NCI-H2107 (cell line): Measurements from ENCODE around the gene FRMPD2.
"Not testable (repeated sequence)": the region's sequence is repeated elsewhere in the genome, so short reads cannot be mapped to it uniquely, and the experiment has no call there.

ENCODE experiments used
- DNase-seq: peaks from one replicate; lab custom pipeline; 2025; lab: John Stamatoyannopoulos, UW

FRMPD2 gene

DNA sequence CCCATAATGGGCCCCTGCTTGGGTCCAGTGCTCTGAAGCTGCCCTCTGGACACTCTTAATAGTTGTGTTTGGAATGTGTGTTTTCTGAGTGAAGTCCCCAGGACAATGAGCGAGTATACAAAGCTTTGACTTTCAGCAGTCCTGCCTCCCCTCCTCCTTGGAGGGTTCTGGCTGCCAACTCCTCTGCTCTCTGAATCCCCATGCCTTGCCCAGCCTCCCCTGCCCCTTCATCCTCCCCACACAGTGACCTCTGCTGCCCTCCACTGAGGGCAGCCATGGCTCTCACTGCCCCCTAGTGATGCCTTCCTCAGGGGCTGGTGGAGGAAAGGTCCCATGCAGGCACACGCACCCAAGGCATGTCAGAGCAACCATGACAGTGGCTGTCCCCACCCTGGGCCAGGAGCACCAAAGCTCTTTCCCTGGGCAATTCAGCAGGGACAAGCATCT, 40.9 kb downstream of the FRMPD2 start:
- no peak for DNase-seq

DNA sequence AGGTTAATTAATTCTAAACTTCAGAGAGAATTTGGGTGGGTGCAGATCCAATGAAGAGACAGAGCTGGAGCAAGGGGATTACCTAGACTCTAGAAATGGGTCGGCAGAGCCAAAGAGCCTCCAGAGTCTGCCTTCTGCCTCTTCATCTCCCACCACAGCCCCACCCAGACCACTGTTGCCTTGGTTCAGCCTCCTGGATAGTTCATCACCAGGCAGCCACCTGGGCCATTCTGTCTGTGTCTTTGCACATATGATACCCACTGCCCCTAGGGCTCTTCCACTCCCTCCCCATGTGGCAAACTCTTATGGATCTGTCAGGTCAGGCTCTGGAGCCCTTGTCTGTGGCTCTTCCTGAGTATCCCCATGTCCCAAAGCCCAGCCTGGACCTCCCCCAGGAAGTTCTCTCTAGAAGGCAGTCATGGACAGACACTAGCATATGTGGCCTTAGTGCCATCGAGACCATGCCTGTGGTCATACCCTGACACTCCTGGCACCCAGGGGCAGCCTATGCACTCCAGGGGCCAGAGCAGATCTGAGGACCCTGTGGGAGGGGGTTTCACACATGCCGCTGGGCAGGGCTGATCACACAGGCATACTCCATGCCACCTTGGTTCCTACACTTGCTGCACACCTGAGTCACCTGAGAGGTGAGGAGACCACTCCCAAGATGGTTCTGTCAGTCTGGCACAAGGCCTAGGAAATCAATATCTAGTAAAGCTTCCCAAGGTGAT, 41.6 kb downstream of the FRMPD2 start:
- DNase-seq = no peak

DNA sequence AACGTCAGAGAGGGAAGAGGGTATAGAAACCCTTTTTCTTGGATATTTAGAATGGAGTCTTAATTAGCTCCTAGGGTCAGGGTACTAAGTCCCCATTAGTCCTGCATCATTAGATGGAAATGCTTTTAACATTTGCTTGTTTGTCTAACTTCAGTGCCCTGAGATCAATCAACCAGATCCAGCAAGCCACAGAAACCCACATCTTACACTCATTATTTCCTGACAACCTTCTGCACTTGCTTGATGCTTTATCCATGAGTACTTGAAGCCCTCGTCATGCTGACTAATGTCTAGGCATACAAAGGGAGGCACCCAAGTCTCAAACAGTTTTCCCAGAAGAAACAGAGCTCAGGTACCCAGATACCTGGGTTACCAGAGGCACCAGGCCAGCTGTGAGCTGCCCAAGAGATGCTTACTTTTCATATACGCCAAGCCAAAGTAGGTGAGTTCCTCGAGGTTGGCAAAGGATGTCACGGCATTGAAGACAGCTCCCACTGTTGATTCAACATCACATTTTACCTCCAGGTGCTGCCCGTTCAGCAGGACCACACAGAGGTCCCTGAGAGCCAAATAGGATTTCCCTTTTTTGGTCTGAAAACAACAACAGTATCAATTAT, 42.7 kb downstream of the FRMPD2 start:
- no peak for DNase-seq

DNA sequence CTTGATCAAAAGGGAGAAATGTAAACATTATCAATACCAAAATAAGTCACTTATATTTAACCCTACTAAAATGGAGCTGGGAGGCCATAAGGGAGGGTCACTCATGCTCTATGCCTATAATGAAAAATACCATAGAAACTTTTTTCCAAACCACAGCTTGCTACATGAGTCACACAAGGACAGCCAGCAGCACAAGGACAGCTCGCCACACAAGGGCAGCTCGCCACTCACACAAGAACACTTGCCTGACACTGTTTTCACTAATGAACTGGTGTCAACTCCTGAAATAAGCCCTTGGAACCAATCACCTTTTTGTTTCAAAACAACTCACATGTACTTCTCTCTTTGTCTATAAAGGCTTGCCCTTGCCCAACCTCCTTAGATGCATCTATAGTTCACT, 43.3 kb downstream of the FRMPD2 start:
- no peak for DNase-seq

DNA sequence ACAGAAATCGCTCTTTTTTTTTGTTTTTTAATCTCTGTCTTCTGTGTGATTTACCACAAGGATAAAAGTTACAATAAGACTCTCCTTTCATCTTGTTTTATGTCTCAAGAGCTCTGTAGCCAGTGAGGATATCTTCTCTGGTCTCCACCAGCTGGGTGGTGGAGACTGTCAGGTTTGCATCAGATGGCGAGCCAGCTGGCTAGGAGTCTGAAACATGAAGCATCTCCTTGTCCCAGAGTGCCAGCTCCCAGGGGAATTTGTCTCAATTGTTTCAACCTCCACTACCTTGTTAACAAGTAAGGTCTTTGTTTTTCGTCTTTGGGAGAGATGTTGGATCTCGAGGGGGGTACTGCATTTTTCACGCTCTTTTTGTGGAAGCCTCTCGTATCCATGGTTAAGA, 47.3 kb downstream of the FRMPD2 start:
- peak; percentile 13 for DNase-seq

DNA sequence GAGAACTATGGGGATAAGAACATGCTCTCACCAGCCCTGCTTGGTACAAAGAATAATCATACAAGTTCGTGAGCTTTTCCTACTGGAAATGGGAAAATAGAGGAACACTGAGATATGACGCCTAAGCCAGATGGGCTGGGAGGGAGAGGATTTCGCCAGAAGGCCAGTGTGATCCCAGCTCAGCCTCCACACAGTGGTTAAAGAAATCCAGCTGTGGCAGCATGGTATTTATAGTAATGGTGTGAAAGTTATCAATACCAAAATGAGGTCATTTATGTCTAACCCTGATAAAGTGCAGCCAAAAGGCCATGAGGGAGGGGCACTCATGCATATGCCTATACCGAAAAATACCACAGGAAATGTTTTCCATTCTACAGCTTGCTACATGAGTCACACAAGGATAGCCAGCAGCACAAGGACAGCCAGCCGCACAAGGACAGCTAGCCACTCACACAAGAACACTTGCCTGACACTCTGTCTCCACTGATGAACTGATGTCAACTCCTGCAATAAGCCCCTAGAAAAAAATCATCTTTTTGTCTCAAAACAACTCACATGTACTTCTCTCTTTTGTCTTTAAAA, 49.4 kb downstream of the FRMPD2 start:
- DNase-seq = no peak

DNA sequence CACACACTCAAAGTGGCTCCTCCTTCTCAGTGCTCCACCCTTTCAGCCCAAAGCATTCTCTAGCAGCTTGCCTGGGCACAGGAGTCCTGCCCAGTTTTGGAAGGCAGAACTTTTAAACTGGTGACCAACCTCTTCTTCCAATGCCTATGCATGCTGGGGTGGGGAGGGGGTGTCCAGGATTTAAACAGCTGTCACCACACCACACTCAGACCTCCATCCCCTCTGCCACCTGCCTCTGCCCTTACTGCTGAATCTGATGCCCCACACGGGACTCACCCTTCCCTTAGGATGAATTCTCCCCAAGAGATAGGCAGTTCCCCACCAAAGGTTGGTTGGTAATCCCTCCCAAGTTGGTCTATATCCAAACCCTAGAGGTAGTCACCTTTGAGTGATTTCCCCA, 50.2 kb downstream of the FRMPD2 start:
- DNase-seq = no peak

DNA sequence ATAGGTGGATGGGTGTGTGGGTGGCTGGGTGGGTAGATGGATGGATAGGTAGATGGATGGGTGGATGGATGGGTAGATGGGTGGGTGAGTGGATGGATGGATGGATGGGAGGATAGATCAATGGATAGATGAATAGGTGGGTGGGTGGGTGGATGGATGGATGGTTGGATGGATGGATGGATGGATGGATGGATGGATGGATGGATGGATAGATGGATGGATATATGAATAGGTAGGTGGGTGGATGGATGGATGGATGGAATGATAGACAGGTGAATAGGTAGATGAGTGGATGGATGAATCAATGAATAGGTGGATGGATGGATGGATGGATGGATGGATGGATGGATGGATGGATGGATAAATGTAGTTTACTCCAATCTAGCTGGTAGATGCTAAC, 52.7 kb downstream of the FRMPD2 start:
- DNase-seq = no peak

DNA sequence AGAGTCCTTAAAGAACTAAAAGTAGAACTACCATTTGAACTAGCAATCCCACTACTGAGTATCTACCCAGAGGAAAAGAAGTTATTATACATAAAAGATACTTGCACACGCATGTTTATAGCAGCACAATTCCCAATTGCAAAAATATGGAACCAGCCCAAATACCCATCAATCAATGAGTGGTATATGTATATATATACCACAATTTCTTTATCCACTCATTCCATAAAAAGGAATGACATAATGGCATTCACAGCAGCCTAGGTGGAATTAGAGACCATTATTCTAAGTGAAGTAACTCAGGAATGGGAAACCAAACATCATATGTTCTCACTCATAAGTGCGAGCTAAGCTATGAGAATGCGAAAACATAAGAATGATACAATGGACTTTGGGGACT, 53.5 kb downstream of the FRMPD2 start:
- DNase-seq = not testable (repeated sequence)

DNA sequence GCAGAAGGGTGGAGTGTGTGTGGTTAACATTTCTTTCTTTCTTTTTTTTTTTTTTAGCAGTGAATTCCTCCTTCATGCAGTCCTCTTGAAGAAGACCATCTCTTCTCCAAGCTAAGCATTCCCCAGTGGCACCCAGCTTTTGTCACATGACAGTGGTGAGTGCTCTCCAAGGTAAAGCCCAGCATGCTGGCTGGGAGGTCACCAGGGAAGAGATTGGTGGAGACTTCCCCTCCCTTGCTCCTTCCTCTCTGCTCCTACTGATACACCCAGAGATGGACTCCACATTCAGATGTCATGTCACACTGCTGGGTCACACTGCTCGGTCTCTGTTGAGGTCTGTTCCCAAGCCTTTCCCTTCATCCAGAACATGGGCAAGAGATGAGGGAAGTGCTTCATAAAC, 55.3 kb downstream of the FRMPD2 start:
- no peak for DNase-seq

DNA sequence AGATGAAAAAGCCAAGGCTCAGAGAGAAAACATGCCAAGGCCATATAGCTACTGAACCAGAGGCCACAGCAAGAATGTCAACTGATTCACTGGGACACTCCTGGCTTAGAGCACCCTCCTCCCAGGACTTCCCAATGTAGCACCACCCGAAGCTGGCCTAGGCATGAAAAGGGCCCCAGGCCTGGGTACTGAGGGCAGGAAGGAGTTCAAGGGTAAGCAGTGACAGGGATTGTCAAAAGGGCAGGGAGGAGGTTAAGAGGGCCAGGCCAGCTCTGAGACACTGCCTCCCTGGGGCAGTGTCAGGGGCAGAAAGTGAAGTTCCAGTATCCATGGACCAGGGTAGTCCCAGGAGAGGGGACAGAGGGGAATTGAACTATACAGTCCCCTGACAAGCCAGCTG, 57.8 kb downstream of the FRMPD2 start:
- DNase-seq = no peak

DNA sequence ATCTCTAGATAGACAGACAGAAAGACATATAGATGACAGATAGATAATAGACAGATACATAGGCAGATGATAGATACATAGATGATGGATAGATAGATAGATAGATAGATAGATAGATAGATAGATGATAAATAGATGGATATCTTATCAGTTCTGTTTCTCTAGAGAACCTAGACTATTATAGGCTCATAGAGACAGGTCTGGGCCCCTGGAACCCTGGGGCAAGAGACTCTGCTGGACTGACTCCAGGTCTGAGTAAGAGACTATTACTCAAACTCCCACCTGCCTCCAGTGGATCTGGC, 58.3 kb downstream of the FRMPD2 start:
- no peak for DNase-seq

DNA sequence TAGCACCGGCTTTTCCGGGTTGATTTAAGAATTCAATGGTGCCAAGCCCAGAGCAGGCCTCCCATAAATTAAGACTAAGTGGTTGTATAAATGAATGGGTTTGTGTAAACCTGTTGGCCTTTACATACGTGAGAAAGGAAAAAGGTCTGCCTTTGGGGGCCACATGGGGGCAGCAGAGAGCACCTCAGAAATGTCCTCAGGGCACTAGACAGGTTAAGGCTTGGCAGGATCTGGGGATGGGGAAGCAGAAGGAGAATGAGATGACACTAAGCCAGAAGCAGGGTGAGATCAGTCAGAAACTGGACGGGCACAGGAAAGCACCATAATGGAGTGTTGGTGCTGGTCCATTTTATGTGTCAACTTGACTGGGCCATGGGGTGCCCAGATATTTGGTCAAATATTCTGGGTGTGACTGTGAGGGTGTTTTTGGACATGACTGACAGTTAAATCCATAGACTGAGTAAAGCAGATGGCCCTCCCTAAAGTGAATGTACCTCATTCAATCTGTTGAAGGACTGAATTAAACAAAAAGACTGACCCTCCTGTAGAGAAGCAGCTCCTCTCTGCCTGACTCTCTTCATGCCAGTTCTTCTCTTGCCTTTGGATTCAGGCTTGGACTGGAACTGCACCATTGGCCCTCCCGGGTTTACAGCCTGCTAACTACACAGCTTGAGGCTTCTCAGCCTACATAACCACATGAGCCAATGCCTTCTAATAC, 58.9 kb downstream of the FRMPD2 start:
- DNase-seq = no peak

DNA sequence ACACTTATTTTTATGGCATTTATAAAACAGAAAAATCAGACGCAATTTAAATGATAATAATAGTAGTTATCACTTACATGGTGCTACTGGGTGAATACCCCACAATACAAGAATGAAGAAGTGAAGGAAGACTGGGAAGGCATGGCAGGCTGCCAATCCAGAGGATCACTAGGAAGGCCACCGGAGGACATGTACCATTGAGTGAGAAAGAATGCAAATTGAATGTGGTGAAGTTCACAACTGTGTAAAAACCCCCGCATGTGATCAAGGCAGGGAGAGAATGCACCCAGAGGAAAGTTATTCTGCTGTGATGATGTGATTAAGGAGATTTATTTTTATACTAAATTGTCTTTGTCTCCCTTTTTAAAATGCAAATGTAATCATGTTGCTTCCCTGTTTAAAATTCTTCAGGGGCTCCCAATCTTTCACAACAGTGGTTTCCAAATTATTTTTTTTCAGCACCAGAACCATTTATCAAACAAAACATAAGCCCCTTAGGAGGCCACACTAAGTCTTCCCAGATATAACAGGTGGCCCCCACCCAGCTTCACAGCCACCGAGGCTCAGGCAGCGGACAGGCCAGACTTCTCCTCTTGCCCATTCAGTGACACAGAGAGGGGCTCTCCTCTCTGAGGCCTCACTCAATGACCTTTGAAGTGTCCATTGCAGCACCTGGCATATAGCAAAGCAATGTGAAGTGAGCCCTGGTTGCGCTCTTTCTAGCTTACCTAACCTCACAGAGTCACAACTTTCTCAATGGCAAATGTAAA, 59.6 kb downstream of the FRMPD2 start:
- no peak for DNase-seq

DNA sequence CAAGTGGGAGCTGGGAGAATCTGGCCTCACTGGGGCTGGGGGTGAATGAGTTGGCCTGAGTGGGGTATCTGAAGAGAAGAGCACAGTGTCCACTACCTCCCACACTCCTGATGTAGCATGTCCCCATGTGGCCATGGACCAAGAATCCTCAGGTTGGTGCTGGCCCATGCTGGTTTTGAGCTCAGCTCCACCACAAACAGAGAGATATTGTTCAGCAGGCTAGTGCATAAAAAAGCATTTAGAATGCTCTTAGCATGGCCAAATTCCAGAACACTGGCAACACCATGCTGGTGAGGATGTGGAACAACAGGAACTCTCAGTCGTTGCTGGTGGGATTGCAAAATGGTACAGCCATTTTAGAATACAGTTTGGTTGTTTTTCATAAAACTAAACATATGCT, 61.4 kb downstream of the FRMPD2 start:
- no peak for DNase-seq

DNA sequence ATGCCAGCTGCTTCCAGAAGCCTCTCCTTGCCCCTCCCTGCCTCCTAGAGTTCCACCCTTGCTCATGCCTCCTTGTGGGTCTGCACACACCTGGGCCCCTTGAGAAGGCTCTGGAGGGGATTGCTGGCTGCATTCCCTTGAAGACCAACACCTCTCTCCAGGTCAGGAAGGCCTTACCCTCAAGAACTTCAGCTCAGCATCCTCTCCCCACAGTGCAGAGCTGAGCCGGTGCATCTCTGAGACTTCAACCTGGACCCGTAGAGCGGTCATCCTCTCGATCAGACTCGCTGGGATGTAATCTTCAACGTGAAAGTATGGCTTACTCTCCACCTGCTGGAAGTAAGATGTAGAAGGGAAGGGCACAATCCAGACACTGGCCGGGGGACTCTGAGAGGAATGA, 62.7 kb downstream of the FRMPD2 start:
- no peak for DNase-seq

DNA sequence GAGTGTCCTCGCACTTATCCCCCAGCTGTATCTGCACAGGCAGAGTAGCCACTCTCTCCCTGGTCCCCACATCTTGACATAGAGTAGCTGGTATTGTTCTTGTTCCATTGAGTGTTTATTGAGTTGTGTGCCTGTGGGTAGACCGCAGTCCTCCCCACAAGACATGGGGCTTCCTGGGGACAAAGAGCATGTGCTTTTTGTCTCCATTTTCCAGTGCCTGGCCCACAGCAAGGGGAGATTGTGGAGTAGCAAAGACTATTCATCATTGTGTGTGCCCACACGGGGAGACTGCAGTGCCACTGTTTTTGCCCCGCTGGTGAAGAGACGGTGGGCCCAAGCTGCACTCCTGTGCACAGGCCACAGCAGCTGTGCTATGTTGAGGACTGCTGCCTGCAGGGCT, 63.5 kb downstream of the FRMPD2 start:
- DNase-seq = no peak

DNA sequence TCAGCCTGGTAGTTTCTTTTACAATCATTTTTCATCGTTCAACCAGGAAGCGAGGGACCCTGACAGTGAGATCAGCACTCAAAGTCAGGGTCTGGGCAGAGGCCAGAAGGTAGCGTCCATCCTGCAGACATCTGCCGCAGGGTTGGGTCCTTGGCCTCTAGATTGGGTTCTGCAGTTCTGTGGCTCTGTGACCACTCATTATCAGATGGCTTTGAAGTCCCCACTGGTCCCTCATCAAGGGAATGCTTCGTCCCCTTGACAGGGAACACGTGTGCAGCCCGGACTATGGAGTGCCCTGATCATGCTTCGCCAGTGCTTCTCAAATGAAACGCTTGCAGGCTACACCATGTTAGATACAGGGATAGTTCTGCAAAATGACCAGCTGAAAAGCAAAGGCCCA, 64.1 kb downstream of the FRMPD2 start:
- no peak for DNase-seq

DNA sequence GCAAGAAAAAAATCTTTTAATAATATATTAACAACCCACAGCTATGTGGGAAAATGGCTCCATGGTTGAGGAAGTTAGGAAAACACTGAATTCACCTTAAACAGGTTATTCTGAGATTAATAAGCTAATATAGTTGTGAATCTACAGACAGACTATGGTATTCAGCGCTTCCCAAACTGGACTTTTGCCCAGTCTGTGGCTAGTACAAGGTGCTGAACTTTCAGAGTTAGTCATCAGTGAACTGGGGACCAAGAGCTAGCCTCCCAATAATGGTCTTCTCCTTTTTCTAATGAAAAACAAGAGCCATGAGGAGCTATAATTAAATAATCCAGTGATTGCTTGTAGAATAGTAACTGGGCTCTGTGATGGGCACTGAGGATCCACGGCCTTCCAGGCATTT, 65.3 kb downstream of the FRMPD2 start:
- no peak for DNase-seq

DNA sequence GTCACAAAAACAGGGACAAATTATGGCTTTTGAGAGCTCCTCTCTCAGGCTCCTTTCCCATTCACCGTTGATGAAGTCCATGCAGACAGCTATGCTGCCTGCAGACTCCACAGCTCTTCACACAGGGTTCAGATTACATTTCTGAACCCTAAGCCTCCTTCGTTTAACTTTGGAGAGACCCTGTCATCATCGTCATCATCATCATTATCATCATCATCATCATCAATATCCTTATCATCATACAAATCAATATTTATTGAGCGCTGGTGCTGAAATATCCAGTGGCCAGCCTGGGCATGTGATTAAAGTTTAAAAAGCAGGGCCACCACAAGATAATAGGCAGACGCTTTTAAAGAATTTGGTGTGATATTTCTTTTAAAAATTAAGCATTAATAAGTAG, 66.6 kb downstream of the FRMPD2 start:
- no peak for DNase-seq

DNA sequence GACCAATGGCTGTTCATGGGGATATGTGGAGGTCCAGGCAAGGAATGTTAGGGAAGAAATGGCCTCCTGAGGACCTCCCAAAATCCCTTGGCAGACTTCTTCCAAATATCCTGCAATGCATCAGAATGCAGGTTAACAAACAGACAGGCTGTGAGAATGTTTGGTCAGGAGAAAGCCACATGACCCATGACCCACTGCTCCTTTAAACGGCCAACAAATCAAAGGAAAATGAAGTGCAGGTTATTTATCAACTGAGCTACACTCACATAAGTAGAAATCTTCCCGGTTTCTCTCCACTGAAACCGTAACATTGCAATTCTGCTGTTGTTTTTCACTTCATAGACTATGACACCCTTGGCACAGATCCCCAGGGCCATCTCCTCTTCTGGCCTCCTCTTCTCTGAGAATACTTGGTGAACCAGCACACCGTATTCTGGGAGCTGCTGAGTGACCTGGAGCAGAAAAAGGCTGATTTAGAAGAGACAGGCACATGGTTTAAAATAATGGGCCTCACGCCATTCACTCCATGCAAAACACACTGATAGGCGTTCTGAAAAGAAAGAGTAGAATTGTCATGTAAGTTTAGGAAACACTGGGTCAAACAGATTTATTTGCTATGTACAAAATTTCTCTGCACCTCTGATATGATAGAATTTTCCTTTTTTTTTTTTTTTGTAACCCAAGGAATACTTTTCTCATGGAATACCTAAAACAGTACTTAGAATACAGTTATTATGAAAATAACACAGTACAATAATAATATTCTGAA, 67.8 kb downstream of the FRMPD2 start:
- DNase-seq = no peak

DNA sequence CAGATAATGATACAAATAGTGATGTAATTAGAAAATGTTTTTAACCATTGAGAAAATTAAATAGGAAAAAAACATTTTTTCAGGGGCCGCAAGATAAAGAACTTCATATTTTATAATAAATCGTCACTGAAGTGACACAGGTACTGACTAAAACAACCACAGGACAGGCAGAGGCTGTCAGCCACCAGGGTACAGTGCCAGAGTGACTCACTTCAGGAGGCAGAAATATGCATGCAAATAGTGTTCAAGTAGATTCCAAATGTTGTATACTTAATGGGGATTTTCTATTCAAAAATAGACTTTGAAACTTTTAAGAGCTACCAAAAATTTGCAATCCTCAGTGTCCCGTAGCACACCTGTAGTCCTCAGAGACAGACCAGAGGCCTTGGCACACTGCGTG, 68.6 kb downstream of the FRMPD2 start:
- DNase-seq = no peak
